Caco-2 (cell line): ENCODE measurements around the gene IL1RL2. TPM values are rescaled to one million over a fixed set of nuclear protein-coding genes. Genes with fewer than 3 reads are reported as not detected.

Source experiments
- BruUV-seq: library from RNA; stranded (reverse); fragments of 400-500 nt; replicated peaks from 2 replicates; lab custom pipeline; 2021; lab: Mats Ljungman, UMichigan
- CTCF ChIA-PET: fragments of 300-600 bp; sonication (Branson Sonifier 250); formaldehyde crosslinking; loops from one replicate; lab custom pipeline; 2022; ENCODE audit warnings: antibody characterized with exemption; lab: Charles Lee
- POLR2A ChIA-PET: fragments of 300-600 bp; sonication (Branson Sonifier 250); formaldehyde crosslinking; loops from one replicate; lab custom pipeline; 2022; ENCODE audit warnings: antibody characterized with exemption; lab: Charles Lee
- DNase-seq, 2 experiments: peaks; one replicate each; pipeline versions ENCODE4 v3.0.0 to v3.0.0-alpha.2; 2020 to 2022
- H3K27me3 ChIP-seq: replicated peaks from 2 replicates; pipeline ENCODE4 v1.6.0; 2011; ENCODE audit warnings: low read length; ENCODE audit not compliant: control insufficient read depth, insufficient read depth
- H3K36me3 ChIP-seq: 2 replicates; pipeline ENCODE4 v1.5.1; 2011; ENCODE audit warnings: low read length; ENCODE audit not compliant: control insufficient read depth, insufficient read depth
- H3K4me1 ChIP-seq: fragments of 250-450 bp; sonication (Bioruptor Pico); 2 replicates; pipeline ENCODE4 v1.5.1; 2020; ENCODE audit warnings: mild to moderate bottlenecking
- H3K4me3 ChIP-seq: 2 replicates; pipeline ENCODE4 v1.5.1; 2011; ENCODE audit warnings: low read depth, mild to moderate bottlenecking, control low read depth, low read length
- H3K9me3 ChIP-seq: fragments of 250-450 bp; sonication (Bioruptor Pico); 2 replicates; pipeline ENCODE4 v1.5.1; 2020; ENCODE audit warnings: mild to moderate bottlenecking, moderate library complexity
- H3K27ac Mint-ChIP-seq: one replicate; pipeline ENCODE4 v1.8.0; 2022; ENCODE audit warnings: mixed read lengths; ENCODE audit not compliant: unreplicated experiment
- H3K27me3 Mint-ChIP-seq: one replicate; pipeline ENCODE4 v1.8.0; 2022; ENCODE audit warnings: mixed read lengths; ENCODE audit not compliant: insufficient read depth, unreplicated experiment
- H3K36me3 Mint-ChIP-seq: one replicate; pipeline ENCODE4 v1.8.0; 2022; ENCODE audit warnings: mild to moderate bottlenecking, mixed read lengths; ENCODE audit not compliant: insufficient read depth, unreplicated experiment
- H3K4me1 Mint-ChIP-seq: one replicate; pipeline ENCODE4 v1.8.0; 2022; ENCODE audit warnings: low read depth, mixed read lengths; ENCODE audit not compliant: unreplicated experiment
- H3K4me3 Mint-ChIP-seq: one replicate; pipeline ENCODE4 v1.8.0; 2022; ENCODE audit warnings: mild to moderate bottlenecking, moderate library complexity, mixed read lengths; ENCODE audit not compliant: unreplicated experiment
- H3K9me3 Mint-ChIP-seq: one replicate; pipeline ENCODE4 v1.8.0; 2022; ENCODE audit warnings: mixed read lengths; ENCODE audit not compliant: unreplicated experiment
- intact Hi-C: fragments of 100-400 bp; cut with micrococcal nuclease; formaldehyde crosslinking; loops from one replicate; pipeline ENCODE4 v1.10.0; 2022; ENCODE audit not compliant: unreplicated experiment
- total RNA-seq: library from RNA; stranded (reverse); gene quantifications from 2 replicates; pipeline ENCODE4 v1.2.3, GENCODE V29; 2022
- TF ChIP-seq, protein P1 (sequence below), 2 experiments: fragments of 200-600 bp in 1 of 2; IDR thresholded peaks; 1 replicate in 1 of 2; 2 replicates in 1 of 2; pipeline versions ENCODE4 v1.5.1 to v1.8.0; 2011 to 2022; ENCODE audit warnings: antibody characterized with exemption in 1 of 2, control low read depth in 1 of 2, inconsistent platforms in 1 of 2, low read depth in 1 of 2, low read length in 1 of 2, mild to moderate bottlenecking in 1 of 2, moderate library complexity in 1 of 2; ENCODE audit not compliant: insufficient read depth in 1 of 2, severe bottlenecking in 1 of 2, unreplicated experiment in 1 of 2

Gene IL1RL2
- total RNA-seq, 1 experiment from 2014 or later: not detected

DNA sequence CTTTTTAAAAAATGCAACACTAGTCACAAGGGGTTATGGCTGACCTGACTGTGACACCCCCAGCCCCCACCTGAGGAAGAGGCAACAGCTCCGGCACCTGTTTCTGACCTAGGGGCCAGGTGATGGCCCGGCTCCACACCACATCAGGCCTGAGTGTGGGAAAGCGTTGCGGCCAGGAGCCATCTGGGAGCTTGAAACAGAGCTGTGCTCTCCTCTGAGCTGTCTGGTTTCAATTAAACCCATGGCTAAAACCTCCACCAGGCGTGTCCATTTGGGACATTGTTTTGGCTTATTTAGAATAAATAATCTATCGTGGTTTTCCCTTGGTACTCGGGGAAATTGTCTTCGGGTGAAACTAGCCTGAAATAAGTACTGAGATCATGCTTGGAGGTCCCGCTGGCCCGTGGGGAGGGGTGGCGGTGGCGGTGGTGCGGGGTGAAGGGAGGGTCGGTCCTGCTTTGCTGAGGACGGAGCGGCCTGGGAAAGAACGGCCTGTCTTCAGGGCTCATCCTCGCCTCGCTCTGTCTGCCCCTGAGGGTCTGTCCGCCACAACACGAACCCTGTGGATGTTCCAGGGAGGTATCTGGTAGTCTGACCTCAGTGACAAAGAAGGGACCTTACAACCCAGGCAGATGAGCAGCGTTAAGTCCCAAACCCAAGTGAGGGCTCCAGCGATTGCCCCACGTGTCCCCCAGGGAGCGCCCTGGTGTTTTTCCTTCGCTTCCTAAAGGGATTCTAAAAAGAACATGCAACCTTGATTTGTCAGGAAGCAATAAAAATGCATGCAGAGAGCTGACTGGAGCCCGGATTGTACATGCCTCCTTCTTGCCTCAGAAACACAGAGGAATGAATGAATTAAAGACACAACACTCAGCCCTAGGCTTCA is 58.7 kb downstream of the IL1RL2 start:
- H3K4me1 ChIP-seq: peaks cover 4% of the 10 kb centered on the region; the same call in 1 of the 2 replicates
- H3K4me1 Mint-ChIP-seq: peaks cover 4% of the 10 kb centered on the region
- peaks cover 2% of the 10 kb centered on the region; the same call in 1 of the 2 replicates for H3K27me3 ChIP-seq
- H3K36me3 ChIP-seq: no peaks in the 10 kb centered on the region
- H3K9me3 ChIP-seq: no peaks in the 10 kb centered on the region
- no peaks in the 10 kb centered on the region for H3K27me3 Mint-ChIP-seq
- intact Hi-C loops: no loop called here
- H3K4me3 Mint-ChIP-seq: no peak overlapping the region
- no peak overlapping the region for H3K4me3 ChIP-seq
- peak in 1 of 2 experiments; percentile 22 for DNase-seq
- no peak overlapping the region for H3K27ac Mint-ChIP-seq
- no peaks in the 10 kb centered on the region for H3K9me3 Mint-ChIP-seq
- TF ChIP-seq, protein P1, sequence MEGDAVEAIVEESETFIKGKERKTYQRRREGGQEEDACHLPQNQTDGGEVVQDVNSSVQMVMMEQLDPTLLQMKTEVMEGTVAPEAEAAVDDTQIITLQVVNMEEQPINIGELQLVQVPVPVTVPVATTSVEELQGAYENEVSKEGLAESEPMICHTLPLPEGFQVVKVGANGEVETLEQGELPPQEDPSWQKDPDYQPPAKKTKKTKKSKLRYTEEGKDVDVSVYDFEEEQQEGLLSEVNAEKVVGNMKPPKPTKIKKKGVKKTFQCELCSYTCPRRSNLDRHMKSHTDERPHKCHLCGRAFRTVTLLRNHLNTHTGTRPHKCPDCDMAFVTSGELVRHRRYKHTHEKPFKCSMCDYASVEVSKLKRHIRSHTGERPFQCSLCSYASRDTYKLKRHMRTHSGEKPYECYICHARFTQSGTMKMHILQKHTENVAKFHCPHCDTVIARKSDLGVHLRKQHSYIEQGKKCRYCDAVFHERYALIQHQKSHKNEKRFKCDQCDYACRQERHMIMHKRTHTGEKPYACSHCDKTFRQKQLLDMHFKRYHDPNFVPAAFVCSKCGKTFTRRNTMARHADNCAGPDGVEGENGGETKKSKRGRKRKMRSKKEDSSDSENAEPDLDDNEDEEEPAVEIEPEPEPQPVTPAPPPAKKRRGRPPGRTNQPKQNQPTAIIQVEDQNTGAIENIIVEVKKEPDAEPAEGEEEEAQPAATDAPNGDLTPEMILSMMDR (IDR thresholded peaks at IDR 0.05; ENCODE audit: insufficient read depth in 1 of 2, low read depth in 1 of 2, low read length in 1 of 2, severe bottlenecking in 1 of 2, unreplicated experiment in 1 of 2): peak in 1 of 2 experiments; percentile 10
- no TSS peak for BruUV-seq
- H3K36me3 Mint-ChIP-seq: no peaks in the 10 kb centered on the region
- ChIA-PET CTCF (no interaction called here), POLR2A (no interaction called here)

DNA sequence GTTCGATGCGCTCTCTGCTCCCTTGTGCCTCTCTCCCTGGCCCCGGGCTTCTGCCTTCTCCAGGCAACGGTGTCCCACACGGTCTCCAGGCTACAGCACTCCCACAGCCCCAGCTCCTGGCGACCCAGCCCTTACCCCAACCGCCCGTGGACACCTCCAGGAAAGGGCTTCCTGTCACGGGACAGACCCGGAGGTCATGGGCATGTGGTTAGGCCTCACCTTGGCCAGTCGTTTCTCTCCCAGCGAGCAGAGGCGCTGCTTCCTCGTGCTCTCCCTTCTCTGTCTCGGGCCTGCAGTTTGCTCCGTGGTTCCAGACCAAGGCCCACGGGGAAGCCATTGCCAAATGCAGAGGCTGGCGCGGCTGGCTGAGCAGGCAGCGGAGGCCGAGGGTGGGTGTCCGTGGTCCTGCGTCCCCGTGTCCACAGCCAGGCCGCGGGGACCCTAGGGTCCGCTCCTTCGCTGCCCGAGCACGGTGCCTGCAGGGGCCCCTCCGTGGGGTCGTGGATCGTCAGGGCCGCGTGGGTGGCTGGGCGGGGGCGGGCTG is 63.5 kb downstream of the IL1RL2 start:
- no peak for DNase-seq
- no TSS peak for BruUV-seq
- Mint-ChIP-seq H3K4me1 (no peaks in the 10 kb centered on the region), H3K4me3 (peak overlapping the region; percentile 19), H3K27me3 (peaks cover 2% of the 10 kb centered on the region), H3K9me3 (no peaks in the 10 kb centered on the region), H3K36me3 (no peaks in the 10 kb centered on the region), H3K27ac (no peak overlapping the region)
- no peaks in the 10 kb centered on the region for H3K4me1 ChIP-seq
- H3K9me3 ChIP-seq: peaks cover 7% of the 10 kb centered on the region; the same call in 1 of the 2 replicates
- no peak overlapping the region for H3K4me3 ChIP-seq
- H3K36me3 ChIP-seq: no peaks in the 10 kb centered on the region
- H3K27me3 ChIP-seq: peaks cover 2% of the 10 kb centered on the region; the same call in 1 of the 2 replicates
- ChIA-PET CTCF (no interaction called here), POLR2A (no interaction called here)
- intact Hi-C loops: loop anchor here (5.0 kb wide), 2 partner anchors 107 to 197 kb away; partner anchors contain the start of gene IL18R1
- TF ChIP-seq, protein P1 (IDR thresholded peaks at IDR 0.05; ENCODE audit: insufficient read depth in 1 of 2, low read depth in 1 of 2, low read length in 1 of 2, severe bottlenecking in 1 of 2, unreplicated experiment in 1 of 2): no peak

DNA sequence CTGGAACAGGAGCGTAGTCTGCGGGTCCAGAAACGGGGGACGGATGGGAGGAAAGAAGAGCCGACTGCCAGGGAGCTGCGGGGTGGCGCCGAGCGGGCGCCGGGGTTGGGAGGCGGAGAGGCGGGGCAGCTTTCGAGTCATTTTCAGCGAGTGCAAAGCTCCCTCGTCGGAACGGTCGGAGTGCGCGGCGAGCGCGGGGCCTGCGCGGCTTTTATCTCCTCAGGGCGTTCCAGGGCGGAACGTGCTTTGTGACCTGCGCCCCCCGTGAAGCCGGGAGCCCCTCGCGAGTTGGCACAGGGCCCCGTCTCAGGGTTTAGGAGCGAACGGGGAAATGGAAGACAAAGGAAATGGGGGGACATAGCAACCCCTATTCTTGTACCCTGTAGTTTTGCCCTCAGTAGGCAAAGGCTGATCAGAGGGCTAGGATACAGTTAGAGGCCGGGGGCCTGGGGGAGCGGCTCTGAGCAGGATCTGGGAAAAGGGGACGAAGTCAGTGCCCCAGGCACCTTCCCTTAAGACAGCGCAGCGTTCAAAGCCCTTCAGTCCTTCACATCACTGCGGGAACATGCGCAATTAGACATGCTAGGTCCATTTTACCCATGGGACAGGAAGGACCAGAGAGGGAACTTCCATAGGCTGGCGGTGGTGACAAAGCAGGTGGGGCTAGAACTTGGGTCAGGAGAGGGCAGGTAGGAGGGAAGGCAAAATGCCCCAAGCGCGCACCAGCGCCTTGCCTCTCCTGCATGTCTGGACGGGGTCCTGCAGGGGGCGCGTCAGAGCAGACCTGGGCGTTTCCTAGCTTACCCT is 64.4 kb downstream of the IL1RL2 start:
- Histone ChIP-seq H3K9me3 (peaks cover 7% of the 10 kb centered on the region; the same call in 1 of the 2 replicates), H3K36me3 (no peaks in the 10 kb centered on the region), H3K4me1 (no peaks in the 10 kb centered on the region), H3K27me3 (no peaks in the 10 kb centered on the region), H3K4me3 (no peak overlapping the region)
- no peaks in the 10 kb centered on the region for H3K9me3 Mint-ChIP-seq
- H3K27ac Mint-ChIP-seq: no peak overlapping the region
- CTCF ChIA-PET: no interaction called here
- BruUV-seq: no TSS peak
- DNase-seq: no peak
- H3K4me3 Mint-ChIP-seq: peak overlapping the region; percentile 19
- TF ChIP-seq, protein P1 (IDR thresholded peaks at IDR 0.05; ENCODE audit: insufficient read depth in 1 of 2, low read depth in 1 of 2, low read length in 1 of 2, severe bottlenecking in 1 of 2, unreplicated experiment in 1 of 2): peak in 1 of 2 experiments; percentile 34
- POLR2A ChIA-PET: no interaction called here
- H3K36me3 Mint-ChIP-seq: no peaks in the 10 kb centered on the region
- H3K4me1 Mint-ChIP-seq: no peaks in the 10 kb centered on the region
- intact Hi-C loops: loop anchor here (5.0 kb wide), 2 partner anchors 106 to 196 kb away; partner anchors contain the start of gene IL18R1
- peaks cover 2% of the 10 kb centered on the region for H3K27me3 Mint-ChIP-seq
